GM20000 (cell line): ENCODE measurements around the gene DSTN.

Experiments used
- DNase-seq: peaks from one replicate; pipeline ENCODE4 v3.0.0; 2012; ENCODE audit warnings: low spot score
- CTCF ChIP-seq: IDR thresholded peaks from 2 replicates; pipeline ENCODE4 v1.5.1; 2012; ENCODE audit warnings: mild to moderate bottlenecking, control low read depth; ENCODE audit errors: extremely low read depth, missing control alignments

DSTN gene

GRCh38 chr20:17625246-17626051 is 55.6 kb downstream of the DSTN start:
- TF ChIP-seq CTCF, result no peak
- no peak for DNase-seq

DNA sequence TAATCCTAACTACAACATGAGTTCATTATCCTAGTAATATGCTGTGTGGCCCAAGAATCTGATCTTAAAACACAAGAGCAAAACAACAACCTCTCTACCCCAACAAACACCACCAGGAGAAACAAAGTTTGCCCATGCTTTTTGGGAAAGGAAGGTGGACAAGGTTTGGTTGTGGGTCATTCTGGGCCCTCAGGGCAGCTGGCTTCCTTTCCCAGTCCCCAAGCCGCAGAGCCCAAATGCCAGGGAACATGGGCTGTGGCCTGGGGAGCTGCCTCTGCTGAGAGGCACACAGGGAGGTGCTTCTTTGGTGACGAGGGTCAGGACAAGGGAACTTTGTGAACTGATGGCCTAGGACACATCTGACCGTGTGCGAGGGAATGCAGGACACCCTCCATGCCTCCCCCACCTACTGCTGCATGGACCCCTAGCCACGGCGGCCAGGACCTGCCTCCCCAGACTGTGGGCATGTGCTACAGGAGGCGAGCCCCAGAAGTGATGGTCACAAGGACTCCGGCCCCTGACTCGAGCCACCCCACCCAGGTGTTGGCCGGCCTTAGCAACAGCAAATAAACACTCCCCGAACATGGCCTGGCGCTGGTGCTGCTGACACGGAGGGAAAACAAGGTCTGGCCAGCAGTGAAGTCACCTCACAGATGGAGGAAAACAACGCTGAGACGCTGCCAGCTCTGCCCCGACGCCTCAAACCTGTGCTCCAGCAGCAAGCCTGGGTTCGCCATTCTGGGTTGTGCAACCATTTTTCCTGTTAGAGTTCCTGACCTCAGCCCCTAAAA is 56.5 kb downstream of the DSTN start:
- DNase-seq, result no peak
- no peak for TF ChIP-seq CTCF

- DNase-seq, result no peak
- TF ChIP-seq CTCF, result no peak
Observed at GRCh38 chr20:17627101-17627955, 57.5 kb downstream of the DSTN start.

GRCh38 chr20:17628101-17628841 is 58.4 kb downstream of the DSTN start:
- no peak for DNase-seq
- no peak for TF ChIP-seq CTCF

DNA sequence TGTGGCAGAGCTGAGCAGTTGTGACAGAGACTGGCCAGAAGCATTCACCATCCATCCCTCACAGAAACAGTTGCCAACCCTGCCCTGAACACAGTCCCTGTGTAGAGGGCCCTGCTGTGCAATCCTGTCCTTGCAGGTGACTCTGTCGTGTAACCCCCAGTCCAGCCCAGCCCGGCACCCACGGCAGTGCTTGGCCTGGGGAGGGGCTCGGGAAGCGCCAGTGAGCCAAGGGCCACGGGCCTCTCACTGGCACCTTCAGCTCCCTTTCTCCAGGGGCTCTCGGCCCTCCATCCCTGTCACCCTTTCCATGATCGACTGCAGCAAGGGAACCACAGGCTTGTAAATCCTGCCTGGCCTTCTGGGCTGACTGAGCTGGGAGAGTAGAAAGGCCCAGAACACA is 59.1 kb downstream of the DSTN start:
- no peak for TF ChIP-seq CTCF
- no peak for DNase-seq

GRCh38 chr20:17629678-17630089 is 59.8 kb downstream of the DSTN start:
- DNase-seq, result no peak
- no peak for TF ChIP-seq CTCF
